HG02571 (cell line): ENCODE measurements around the gene GSTO2.

Source experiments
- ATAC-seq: cut with Tn5 transposase; IDR thresholded peaks from one replicate; pipeline ENCODE4 v1.9.1; 2021; ENCODE audit warnings: mild to moderate bottlenecking, moderate library complexity; ENCODE audit not compliant: unreplicated experiment

GSTO2 gene

GRCh38 chr10:104307576-104308438 lies 38.8 kb downstream of the GSTO2 start:
- no peak for ATAC-seq

DNA sequence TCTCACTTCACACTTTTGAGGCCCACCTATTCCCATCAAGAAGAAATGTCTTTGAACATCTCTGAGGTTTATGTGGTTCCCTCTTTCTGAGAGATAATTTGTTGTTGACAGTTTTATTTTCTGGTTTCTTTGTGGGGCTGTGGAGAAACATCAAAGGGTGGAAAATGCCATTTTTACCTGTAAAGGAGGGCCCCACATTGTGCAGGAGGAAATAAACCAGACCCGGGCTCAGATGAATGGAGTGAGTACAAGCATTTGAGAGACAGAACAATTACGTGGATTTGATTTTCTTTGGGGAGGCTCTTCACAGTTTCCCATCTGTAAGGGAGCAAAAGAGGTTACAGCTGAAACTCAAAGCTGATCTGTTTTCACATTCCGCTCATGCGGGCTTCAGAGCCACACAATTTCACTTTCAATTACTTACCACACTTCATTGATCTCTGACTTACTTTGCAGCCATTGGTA lies 39.5 kb downstream of the GSTO2 start:
- peak; percentile 74 for ATAC-seq

DNA sequence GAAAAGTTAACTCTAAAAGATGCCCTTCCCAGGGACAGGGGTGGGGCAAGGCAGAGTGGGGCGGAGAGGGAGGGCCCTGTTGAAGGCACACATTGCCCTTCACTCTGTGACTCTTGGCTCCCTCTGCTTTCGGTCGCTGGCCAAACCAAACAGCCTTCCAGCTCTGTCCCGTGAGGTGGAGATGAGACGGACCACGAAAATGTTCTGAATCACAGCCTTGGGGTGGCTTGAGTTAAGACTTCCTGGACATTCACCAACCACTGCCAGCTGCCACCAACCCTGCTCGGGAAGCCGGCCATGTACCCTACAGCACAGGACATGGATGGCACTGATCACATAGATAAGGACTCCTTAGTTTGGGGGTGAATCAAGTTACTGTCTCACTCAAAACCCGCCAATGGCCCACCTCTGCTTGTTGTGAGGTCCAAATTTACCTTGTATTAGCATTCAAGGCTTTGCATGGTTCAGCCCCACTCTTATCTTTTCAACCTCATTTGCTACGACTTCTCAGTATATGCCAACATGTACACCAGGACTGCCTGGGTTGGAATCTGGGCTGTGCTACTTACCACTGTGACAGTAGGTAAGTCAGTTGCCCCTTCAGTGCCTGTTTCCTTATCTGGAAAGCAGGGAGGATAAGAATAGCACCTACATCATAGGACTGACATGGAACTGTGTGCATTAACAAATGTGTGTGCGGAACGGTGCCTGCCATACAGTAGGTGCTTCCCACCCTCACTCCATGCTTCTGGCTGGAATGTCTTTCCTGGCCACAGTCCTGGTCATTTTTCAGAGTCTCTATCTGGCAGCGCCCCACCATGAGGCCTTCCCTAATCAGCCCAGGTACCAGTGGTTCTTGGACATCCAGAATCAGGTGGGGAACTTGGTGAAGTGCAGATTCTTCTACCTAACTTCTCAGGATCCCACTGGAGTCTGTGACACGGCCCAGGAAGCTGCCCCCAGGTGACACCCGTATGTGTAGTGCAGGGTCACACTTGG lies 41.3 kb downstream of the GSTO2 start:
- no peak for ATAC-seq

- no peak for ATAC-seq
Observed at GRCh38 chr10:104311184-104311720, 42.3 kb downstream of the GSTO2 start.

DNA sequence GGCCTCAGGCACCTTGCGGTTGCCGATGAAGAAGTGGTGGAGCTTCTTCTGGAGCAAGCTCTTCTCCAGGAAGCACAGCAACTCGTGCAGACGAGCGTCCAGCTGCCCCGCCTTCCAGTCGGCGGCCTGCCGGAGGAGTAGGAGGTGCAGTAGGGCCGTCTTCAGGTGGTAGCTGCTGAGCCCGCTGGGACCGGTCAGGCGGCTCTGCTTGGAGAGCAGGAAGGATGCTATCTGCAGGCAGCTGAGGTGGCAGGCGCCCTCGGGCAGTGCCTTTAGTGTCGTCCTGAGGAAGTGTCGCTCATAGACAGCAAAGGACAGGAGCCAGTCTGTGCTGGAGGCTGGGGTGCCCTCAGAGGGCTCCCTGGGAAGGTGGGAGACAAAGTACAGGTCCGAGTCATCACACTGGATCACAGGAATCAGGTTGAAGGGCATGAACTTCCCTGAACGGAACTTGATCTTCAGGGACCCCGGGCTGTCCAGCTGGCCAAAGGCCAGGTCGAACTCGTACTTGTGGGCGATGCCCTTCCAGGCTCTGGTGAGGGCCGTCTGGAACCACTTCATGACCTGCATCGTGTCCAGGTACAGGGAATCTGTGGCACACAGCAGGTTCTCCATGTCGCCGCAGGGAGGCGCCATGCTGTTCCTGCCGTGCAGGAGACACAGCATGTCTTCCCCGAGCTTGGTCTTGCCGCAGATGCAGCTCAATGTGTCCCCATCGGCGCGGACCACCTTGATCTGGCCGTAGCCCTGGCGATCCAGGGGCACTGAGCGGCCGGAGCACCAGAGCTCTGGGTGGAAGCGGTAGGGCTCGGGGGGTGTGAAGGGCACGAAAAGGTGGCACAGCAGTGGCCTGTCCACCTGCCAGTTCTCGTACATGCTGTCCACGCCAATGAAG lies 45.9 kb downstream of the GSTO2 start:
- no peak for ATAC-seq

DNA sequence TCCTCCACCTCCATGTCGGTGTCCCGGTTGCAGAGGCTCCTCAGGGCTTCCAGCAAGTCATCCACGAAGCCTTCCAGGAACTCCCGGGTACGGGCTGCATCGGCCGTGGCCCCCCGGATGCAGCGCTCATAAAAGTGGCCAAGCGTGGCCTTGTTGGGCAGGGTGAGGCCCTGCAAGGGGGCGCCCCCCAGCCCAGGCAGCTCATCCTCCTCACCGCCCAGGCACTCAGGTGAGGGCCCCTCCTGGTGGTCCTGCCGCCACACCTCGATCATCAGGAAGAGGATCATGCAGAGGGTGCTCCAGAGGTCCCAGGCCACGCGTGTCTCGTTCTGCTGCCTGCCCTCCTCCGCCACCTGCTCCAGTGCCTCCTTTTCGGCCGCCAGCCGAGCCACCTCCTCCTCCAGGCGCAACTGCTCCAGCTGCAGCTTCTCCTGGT lies 46.5 kb downstream of the GSTO2 start:
- no peak for ATAC-seq

DNA sequence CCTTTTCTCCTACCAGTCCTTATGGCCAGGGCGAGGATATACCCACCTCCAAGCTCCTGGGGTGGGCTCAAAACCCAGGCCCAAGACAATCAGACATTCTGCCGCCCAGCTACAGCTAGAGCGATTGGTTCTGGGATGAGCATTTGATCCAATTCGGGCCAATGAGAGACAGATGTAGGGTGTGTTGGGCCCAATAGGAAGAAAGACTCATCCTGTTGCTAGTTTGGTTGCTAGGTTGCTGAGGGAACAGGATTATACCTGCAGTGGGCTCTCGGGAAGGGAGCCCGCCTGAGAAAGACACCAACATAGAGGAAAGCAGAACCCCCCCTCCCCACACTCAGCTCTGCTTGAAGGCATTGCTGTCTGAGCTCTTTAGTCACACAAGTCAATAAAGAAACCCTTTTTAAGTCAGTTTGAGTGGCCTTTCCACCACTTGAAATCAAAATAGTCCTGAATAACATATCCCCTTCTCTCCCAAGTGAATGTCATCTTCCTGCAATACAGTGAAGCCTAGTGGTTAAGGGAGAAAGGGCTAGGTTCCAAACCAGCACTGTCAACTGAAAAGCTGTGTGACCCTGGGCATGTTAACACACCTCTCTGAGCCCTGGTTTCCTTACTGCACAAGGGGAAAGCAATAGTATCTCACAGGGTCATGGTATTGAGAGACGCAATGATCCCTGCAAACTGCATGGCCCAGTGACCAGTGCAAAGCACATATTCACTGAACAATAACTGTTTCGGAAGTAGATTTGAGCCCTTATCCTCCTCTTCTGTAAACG lies 47.5 kb downstream of the GSTO2 start:
- ATAC-seq: no peak

DNA sequence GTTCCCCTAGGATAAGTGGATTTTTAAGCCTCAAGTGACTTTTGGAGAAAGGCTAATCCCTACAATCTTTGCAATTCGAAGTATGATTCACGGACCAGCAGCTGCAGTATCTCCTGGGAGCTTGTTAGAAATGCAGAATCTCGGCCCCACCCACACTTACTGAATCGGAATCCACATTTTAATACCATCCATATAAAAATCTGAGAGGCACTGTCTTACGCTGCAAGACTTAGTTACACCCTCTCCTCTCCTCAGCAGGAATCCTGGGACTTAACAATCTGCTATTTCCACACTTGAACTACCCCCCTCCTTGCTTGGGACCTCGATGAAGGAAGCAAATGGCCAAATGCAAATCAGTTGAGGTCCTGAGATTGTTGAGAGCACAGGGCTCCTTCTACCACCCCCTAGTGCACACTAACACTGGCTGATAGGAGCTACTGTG lies 48.3 kb downstream of the GSTO2 start:
- no peak for ATAC-seq

GRCh38 chr10:104317726-104318299 lies 48.8 kb downstream of the GSTO2 start:
- no peak for ATAC-seq

DNA sequence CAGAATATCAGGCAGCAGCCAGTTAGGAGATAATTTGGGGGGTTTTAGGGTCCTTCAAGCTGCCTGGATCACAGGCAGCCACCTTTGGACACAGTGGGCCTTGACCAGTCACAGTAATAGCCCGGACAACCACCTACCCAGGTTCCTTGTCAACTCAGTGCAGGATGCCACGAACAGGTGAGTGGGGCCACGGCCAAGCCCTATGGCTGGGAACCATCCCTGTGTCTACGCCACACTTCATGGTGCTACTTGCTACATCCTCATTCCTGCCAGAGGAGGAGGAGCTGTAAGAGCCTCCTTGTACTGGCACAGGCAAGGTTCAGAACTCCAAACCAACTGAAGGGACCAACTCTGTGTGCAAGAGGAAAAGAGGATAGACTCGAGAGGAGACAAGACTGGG lies 49.3 kb downstream of the GSTO2 start:
- no peak for ATAC-seq

DNA sequence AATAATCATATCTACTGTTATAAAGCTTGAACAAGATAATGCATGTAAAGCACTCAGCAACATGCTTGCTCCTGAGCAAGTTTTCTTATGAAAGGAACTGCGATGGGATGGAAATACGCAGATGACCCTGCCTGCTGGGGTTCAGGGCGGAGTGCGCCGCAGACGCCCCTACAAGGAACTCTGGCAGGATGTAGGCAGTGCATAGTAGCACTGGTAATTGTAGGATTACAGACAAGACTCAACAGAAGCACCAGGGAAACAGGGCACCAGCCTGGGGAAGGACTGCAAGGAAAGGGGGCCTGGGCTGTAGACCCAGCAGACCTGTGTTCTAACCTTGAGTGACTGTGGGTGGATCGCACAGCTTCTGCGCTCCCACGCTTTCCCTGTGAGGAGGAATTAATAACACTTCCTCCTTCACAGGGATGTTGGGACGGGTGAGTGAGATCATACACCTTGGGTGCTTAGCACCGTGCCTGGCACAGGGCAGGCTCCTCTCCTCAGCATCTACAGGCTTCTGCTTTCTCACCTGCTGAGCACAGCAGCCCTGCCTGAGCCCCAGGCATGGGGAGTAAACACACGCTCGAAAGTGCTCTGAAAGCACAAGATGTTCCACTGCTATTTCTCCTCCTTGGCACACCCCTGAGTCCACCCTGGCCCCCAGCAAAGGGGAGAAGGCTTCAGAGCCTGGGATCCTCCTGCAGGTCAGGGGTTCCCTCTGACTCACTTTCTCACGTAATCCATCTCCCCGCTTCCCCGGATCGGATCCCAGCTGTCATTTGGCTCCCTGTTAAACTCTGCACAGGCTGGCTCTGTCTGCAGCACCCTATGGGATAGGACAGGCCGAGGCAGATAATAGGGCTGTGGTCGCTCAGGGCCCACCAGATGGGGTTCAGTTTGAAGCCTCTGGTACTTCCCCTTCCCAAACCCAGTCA lies 50.1 kb downstream of the GSTO2 start:
- ATAC-seq: no peak

GRCh38 chr10:104321226-104321625 lies 52.2 kb downstream of the GSTO2 start:
- no peak for ATAC-seq

GRCh38 chr10:104321725-104322415 lies 52.9 kb downstream of the GSTO2 start:
- ATAC-seq: no peak

GRCh38 chr10:104322416-104322782 lies 53.4 kb downstream of the GSTO2 start:
- no peak for ATAC-seq

- no peak for ATAC-seq
Observed at GRCh38 chr10:104323085-104323484, 54.1 kb downstream of the GSTO2 start.

DNA sequence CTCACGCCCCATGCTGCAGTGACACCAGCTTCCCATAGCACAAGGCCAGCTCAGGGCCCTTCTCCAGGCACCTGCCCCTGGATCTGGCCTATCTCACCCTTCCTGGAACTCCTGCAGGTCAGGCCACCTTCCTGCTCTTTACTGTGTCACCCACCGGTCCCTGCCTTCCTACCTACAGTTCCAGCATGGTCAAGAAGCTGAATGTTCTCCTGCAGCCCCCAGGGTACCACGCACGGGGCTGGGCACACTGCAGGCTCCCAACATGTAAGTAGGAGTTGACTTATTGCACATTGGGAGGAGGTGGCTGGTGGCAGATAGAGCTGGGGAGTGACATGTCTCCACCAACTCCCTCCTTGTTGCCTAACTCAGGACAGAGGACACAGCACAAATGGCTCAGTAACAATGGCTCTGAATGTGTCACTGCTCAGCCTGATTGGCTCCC lies 54.8 kb downstream of the GSTO2 start:
- ATAC-seq: no peak

DNA sequence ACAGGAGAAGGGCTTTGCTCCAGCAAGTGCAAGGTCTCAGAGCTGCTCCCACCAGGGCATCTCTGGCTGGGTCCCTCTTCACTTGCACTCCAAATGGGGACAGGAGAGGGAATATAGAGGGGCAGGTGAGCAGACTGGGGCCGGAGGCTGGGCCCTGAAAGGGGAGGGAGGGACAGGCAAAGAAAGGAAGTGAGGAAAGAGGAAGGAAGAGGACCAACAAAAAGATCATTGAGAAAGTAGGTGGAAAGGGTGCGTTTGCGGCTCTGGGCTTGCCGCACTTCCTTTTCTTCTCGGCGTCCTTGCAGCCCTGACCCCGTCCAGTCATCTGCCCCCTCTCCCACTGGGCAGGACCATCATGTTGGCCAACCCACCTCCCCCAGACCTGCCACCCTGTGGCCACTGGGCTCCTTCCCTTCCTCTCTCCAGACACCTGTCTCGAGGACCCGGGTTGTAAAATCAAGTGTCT lies 55.3 kb downstream of the GSTO2 start:
- no peak for ATAC-seq
